ENCODE results near the gene PRKD1.

The PRKD1 gene

DNA sequence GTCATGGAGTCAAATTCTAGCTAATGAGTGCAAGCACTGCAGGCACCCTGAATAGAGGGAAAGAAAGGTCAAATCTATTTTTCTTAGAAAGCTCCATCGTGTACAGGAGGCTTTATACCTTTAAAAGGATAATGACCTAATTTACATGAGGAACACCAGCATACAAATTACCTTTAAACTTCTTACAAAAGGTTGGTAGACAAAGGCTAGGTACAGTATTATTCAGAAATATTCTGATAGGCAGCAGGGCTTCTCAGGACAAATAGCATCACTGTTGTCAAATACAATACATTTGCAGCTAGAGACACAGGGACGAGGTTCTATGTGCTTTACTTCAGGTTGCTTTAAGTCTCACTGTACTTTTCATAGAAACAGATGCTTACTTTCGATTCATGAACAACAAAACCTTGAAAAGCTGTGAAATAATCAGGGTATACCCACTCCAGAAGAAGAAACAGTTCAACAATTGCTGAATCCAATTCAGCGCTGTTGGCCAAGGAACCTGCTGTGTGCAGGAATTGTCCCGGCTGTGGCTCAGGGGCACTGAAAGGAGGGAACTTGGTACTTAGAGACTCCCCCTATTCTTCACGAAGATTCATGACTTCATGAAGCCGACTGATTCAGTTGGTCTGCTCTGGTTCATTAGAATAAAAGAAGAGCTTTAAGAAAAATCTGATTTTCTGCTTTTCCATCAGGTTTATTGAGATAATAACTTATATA, 252.9 kb downstream of the PRKD1 start:
- Histone ChIP-seq H3K27me3 (ENCODE audit: insufficient read depth, low read length, poor library complexity, severe bottlenecking) (no peaks in the 10 kb centered on the region), H3F3A (ENCODE audit: low read depth) (no peaks in the 10 kb centered on the region), H3K4me1 (ENCODE audit: insufficient read depth, low read length, poor library complexity, severe bottlenecking) (no peaks in the 10 kb centered on the region), H3K4me2 (ENCODE audit: low read depth, low read length, poor library complexity, severe bottlenecking) (no peak overlapping the region), H3K9me2 (replicated peaks; ENCODE audit: low read depth, low read length) (no peaks in the 10 kb centered on the region), H3K9me3 (ENCODE audit: insufficient read depth, low read depth, low read length) (no peaks in the 10 kb centered on the region), H3K36me3 (ENCODE audit: insufficient read depth, low read length) (no peaks in the 10 kb centered on the region), H3K79me2 (ENCODE audit: insufficient read depth, low read length) (no peaks in the 10 kb centered on the region), H4K20me1 (ENCODE audit: insufficient read depth, low read length, poor library complexity, severe bottlenecking) (no peaks in the 10 kb centered on the region), H3K9ac (ENCODE audit: low read depth, low read length, poor library complexity, severe bottlenecking) (no peak overlapping the region), H3K4me3 (ENCODE audit: low read length, poor library complexity, severe bottlenecking) (no peak overlapping the region), H2AFZ (ENCODE audit: low read length) (no peak overlapping the region)
- TF ChIP-seq EZH2phosphoT487 (IDR thresholded peaks at IDR 0.05; ENCODE audit: borderline replicate concordance), result no peak
- TF ChIP-seq, protein P1, sequence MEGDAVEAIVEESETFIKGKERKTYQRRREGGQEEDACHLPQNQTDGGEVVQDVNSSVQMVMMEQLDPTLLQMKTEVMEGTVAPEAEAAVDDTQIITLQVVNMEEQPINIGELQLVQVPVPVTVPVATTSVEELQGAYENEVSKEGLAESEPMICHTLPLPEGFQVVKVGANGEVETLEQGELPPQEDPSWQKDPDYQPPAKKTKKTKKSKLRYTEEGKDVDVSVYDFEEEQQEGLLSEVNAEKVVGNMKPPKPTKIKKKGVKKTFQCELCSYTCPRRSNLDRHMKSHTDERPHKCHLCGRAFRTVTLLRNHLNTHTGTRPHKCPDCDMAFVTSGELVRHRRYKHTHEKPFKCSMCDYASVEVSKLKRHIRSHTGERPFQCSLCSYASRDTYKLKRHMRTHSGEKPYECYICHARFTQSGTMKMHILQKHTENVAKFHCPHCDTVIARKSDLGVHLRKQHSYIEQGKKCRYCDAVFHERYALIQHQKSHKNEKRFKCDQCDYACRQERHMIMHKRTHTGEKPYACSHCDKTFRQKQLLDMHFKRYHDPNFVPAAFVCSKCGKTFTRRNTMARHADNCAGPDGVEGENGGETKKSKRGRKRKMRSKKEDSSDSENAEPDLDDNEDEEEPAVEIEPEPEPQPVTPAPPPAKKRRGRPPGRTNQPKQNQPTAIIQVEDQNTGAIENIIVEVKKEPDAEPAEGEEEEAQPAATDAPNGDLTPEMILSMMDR (conservative IDR thresholded peaks at IDR 0.05; ENCODE audit: low read length), result no peak

DNA sequence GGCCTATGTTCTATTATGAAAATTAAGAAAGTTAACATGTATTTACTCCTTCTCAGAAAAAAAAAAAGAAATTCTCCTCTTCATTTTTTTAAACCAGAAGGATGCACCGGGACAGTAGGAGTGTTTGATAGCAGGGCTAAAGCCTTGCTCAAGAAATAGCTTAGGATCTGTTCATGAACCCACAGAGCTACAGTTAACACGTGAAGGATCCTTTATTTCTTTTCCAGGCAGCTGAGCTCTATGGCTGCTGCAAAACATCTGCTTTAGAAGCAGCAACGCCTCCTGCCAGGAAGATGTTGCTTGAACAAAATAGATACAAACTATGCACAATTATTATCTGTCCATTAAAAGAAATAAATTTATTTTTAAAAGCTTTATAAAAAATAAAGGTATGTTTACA, 254.8 kb downstream of the PRKD1 start:
- Histone ChIP-seq H3K9me2 (replicated peaks; ENCODE audit: low read depth, low read length) (no peaks in the 10 kb centered on the region), H3K27me3 (ENCODE audit: insufficient read depth, low read length, poor library complexity, severe bottlenecking) (no peaks in the 10 kb centered on the region), H3K36me3 (ENCODE audit: insufficient read depth, low read length) (no peaks in the 10 kb centered on the region), H3K9me3 (ENCODE audit: insufficient read depth, low read depth, low read length) (no peaks in the 10 kb centered on the region), H3K4me2 (ENCODE audit: low read depth, low read length, poor library complexity, severe bottlenecking) (no peak overlapping the region), H2AFZ (ENCODE audit: low read length) (no peak overlapping the region), H3K9ac (ENCODE audit: low read depth, low read length, poor library complexity, severe bottlenecking) (no peak overlapping the region), H3K4me1 (ENCODE audit: insufficient read depth, low read length, poor library complexity, severe bottlenecking) (no peaks in the 10 kb centered on the region), H3K4me3 (ENCODE audit: low read length, poor library complexity, severe bottlenecking) (no peak overlapping the region), H3K79me2 (ENCODE audit: insufficient read depth, low read length) (no peaks in the 10 kb centered on the region), H4K20me1 (ENCODE audit: insufficient read depth, low read length, poor library complexity, severe bottlenecking) (no peaks in the 10 kb centered on the region), H3F3A (ENCODE audit: low read depth) (no peaks in the 10 kb centered on the region)
- no peak for TF ChIP-seq EZH2phosphoT487 (IDR thresholded peaks at IDR 0.05; ENCODE audit: borderline replicate concordance)
- TF ChIP-seq, protein P1 (conservative IDR thresholded peaks at IDR 0.05; ENCODE audit: low read length), result no peak

DNA sequence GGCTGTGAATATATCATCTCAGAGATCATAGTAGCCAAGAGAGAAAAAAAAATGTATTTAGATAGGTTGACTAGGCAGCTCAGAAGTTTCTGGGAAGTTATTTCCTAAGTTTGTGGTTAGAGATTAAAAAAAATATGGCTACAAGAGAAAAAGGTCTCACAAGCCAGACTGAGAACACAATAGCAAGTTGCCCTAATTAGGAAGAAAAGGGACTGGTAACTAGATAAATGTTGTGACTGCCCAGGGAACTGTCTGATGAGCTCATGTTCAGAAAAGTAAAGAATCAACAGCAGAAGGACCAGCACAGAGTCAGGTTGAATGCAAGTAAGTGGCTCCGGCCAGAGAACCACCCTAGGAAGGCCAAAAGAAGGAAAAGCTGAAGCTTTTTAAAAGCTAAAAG, 256.6 kb downstream of the PRKD1 start:
- Histone ChIP-seq H4K20me1 (ENCODE audit: insufficient read depth, low read length, poor library complexity, severe bottlenecking) (no peaks in the 10 kb centered on the region), H3K9me2 (replicated peaks; ENCODE audit: low read depth, low read length) (no peaks in the 10 kb centered on the region), H2AFZ (ENCODE audit: low read length) (no peak overlapping the region), H3K9me3 (ENCODE audit: insufficient read depth, low read depth, low read length) (no peaks in the 10 kb centered on the region), H3K36me3 (ENCODE audit: insufficient read depth, low read length) (no peaks in the 10 kb centered on the region), H3K79me2 (ENCODE audit: insufficient read depth, low read length) (no peaks in the 10 kb centered on the region), H3K4me2 (ENCODE audit: low read depth, low read length, poor library complexity, severe bottlenecking) (no peak overlapping the region), H3K9ac (ENCODE audit: low read depth, low read length, poor library complexity, severe bottlenecking) (no peak overlapping the region), H3K4me1 (ENCODE audit: insufficient read depth, low read length, poor library complexity, severe bottlenecking) (no peaks in the 10 kb centered on the region), H3F3A (ENCODE audit: low read depth) (no peaks in the 10 kb centered on the region), H3K4me3 (ENCODE audit: low read length, poor library complexity, severe bottlenecking) (no peak overlapping the region), H3K27me3 (ENCODE audit: insufficient read depth, low read length, poor library complexity, severe bottlenecking) (no peaks in the 10 kb centered on the region)
- TF ChIP-seq EZH2phosphoT487 (IDR thresholded peaks at IDR 0.05; ENCODE audit: borderline replicate concordance), result no peak
- TF ChIP-seq, protein P1 (conservative IDR thresholded peaks at IDR 0.05; ENCODE audit: low read length), result no peak
